ENCODE data around the gene MAP2K5. TPM values are rescaled to one million over a fixed set of nuclear protein-coding genes. Genes with fewer than 3 reads are reported as not detected.

Gene MAP2K5
- total RNA-seq, 1 experiment from 2014 or later: 15.0 TPM

- Mint-ChIP-seq H3K4me3 (peak overlapping the region; percentile 24 to 77), H3K27me3 (ENCODE audit: low read depth) (peaks cover 92% of the 10 kb centered on the region), H3K9me3 (peaks cover 4 to 8% of the 10 kb centered on the region in 2 experiments; a peak in 4 of 5 replicates), H3K4me1 (peaks cover 24 to 49% of the 10 kb centered on the region in 2 experiments), H3K27ac (no peak overlapping the region), H3K36me3 (ENCODE audit: insufficient read depth in 1 of 3, low read depth in 3 of 3) (peaks cover 0 to 4% (median 0%) of the 10 kb centered on the region in 3 experiments; a peak in 4 of 7 replicates)
- Histone ChIP-seq H2BK120ac (ENCODE audit: low read depth, low read length, poor library complexity, severe bottlenecking) (no peak overlapping the region), H2BK20ac (ENCODE audit: low read depth, low read length, poor library complexity, severe bottlenecking) (no peak overlapping the region), H3K27ac (ENCODE audit: insufficient read length, low read depth, low read length) (no peak overlapping the region), H2BK15ac (ENCODE audit: low read depth, low read length) (no peak overlapping the region), H4K20me1 (ENCODE audit: control insufficient read depth, insufficient read depth, insufficient read length) (peaks cover 3% of the 10 kb centered on the region), H3T11ph (ENCODE audit: low read length) (no peak overlapping the region), H3K9me3 (ENCODE audit: control insufficient read depth, low read depth, low read length) (no peaks in the 10 kb centered on the region), H3K18ac (ENCODE audit: insufficient read length, low read depth, low read length) (no peak overlapping the region), H4K91ac (ENCODE audit: insufficient read length, low read depth, low read length) (no peak overlapping the region), H3K23ac (ENCODE audit: insufficient read length, low read depth, low read length) (no peak overlapping the region), H2BK12ac (ENCODE audit: insufficient read length, low read depth, low read length) (no peak overlapping the region), H3K23me2 (ENCODE audit: insufficient read length, low read depth, low read length, poor library complexity, severe bottlenecking) (no peaks in the 10 kb centered on the region), H2AK5ac (ENCODE audit: insufficient read length, low read length) (no peak overlapping the region), H3K4me1 (ENCODE audit: insufficient read depth, low read length) (0 out of 2 replicates have a peak, but pooled peaks cover 2% of the 10 kb centered on the region), H3K4ac (ENCODE audit: low read depth, low read length) (no peak overlapping the region), H3K79me2 (ENCODE audit: insufficient read depth, low read length) (no peaks in the 10 kb centered on the region), H4K5ac (ENCODE audit: insufficient read length, low read depth, low read length) (no peak overlapping the region), H3K4me2 (ENCODE audit: insufficient read depth, insufficient read length, low read length) (peak overlapping the region; percentile 34), H3K79me1 (ENCODE audit: insufficient read depth, low read depth, low read length, poor library complexity, severe bottlenecking) (no peaks in the 10 kb centered on the region), H2BK5ac (ENCODE audit: insufficient read length, low read length) (no peak overlapping the region), H3K14ac (ENCODE audit: insufficient read depth, low read length) (no peak overlapping the region), H3K9ac (ENCODE audit: extremely low read depth, insufficient read length, low read length) (no peak overlapping the region), H3K56ac (ENCODE audit: insufficient read length, low read depth, low read length) (no peak overlapping the region), H3K27me3 (ENCODE audit: insufficient read depth, low read length) (peaks cover 74% of the 10 kb centered on the region), H4K8ac (replicated peaks; ENCODE audit: insufficient read length, low read depth, low read length) (no peak overlapping the region), H2AFZ (ENCODE audit: low read length) (no peak overlapping the region)
- peak; percentile 75 for DNase-seq
- no peak for TF ChIP-seq CTCF (conservative IDR thresholded peaks at IDR 0.05)
- no CpG with 5 or more reads among the region's 39 CpGs for WGBS (ENCODE audit: extremely low coverage, insufficient read length, low lambda C conversion rate)
Measured at GRCh38 chr15:67820992-67821783, 278.7 kb downstream of the MAP2K5 start.
